HepG2 (cell line): Measurements from ENCODE around the gene PPFIA2. TPM values are rescaled to one million over a fixed set of nuclear protein-coding genes. Genes with fewer than 3 reads are reported as not detected.

Experiments
- ATAC-seq: fragments of 200-7000 bp; cut with Tn5 transposase; 3 replicates; pipeline ENCODE4 v1.9.1; 2020; ENCODE audit warnings: mild to moderate bottlenecking, moderate library complexity
- BruUV-seq: library from RNA; stranded (reverse); fragments of 400-500 nt; replicated peaks from 2 replicates; lab custom pipeline; 2021; lab: Mats Ljungman, UMichigan
- CTCF ChIA-PET: fragments of 300-600 bp; formaldehyde crosslinking; extraction: SDS; loops from one replicate; lab custom pipeline; 2021; ENCODE audit warnings: low total read pairs, inconsistent platforms, low intra/inter-chr PET ratio; lab: Yijun Ruan, JAX
- POLR2A ChIA-PET: fragments of 350-600 bp; sonication (Branson Sonifier 250); formaldehyde crosslinking; loops from one replicate; lab custom pipeline; 2020; ENCODE audit warnings: antibody characterized with exemption, inconsistent platforms; lab: Yijun Ruan, JAX
- DNase-seq: peaks from one replicate; pipeline ENCODE4 v3.0.0-alpha.2; 2015; ENCODE audit warnings: low spot score
- FAIRE-seq: peaks from 3 replicates; lab custom pipeline; 2011; peaks lifted over from hg19 to GRCh38; lab: Jason Lieb, UNC
- H2AFZ ChIP-seq: one replicate; pipeline ENCODE4 v1.6.1; 2011; ENCODE audit warnings: low read length, inconsistent platforms
- H3K27ac ChIP-seq: fragments of 300-600 bp; 3 replicates; pipeline ENCODE4 v1.8.0; 2011; ENCODE audit warnings: mixed run types, mild to moderate bottlenecking, mixed read lengths, low read length, inconsistent platforms; ENCODE audit not compliant: insufficient read depth; ENCODE audit errors: extremely low read length
- H3K27me3 ChIP-seq, 2 experiments: fragments of 200-600 bp in 1 of 2; 2 replicates in 1 of 2; 3 replicates in 1 of 2; pipeline versions ENCODE4 v1.6.0 to v1.8.0; 2011; ENCODE audit warnings: low read length in 2 of 2, mild to moderate bottlenecking in 2 of 2, moderate library complexity in 2 of 2, inconsistent platforms in 1 of 2; ENCODE audit not compliant: insufficient read depth in 2 of 2, control insufficient read depth in 1 of 2
- H3K36me3 ChIP-seq, 2 experiments: fragments of 200-600 bp in 1 of 2; replicated peaks in 1 of 2; 2 replicates in 1 of 2; 3 replicates in 1 of 2; pipeline versions ENCODE4 v1.5.1 to v1.8.0; 2011; ENCODE audit warnings: low read length in 2 of 2, inconsistent platforms in 1 of 2; ENCODE audit not compliant: insufficient read depth in 2 of 2, control insufficient read depth in 1 of 2
- H3K4me1 ChIP-seq: 2 replicates; pipeline ENCODE4 v1.5.1; 2012; ENCODE audit warnings: low read length, inconsistent platforms; ENCODE audit not compliant: insufficient read depth
- H3K4me2 ChIP-seq: 2 replicates; pipeline ENCODE4 v1.6.0; 2011; ENCODE audit warnings: low read depth, low read length, inconsistent platforms
- H3K4me3 ChIP-seq, 3 experiments: fragments of 200-600 bp in 1 of 3; sonication (generic), shearing (Covaris generic) in 1 of 3; replicated peaks in 1 of 3; 2 replicates each; pipeline ENCODE4 v1.5.1; 2011 to 2016; ENCODE audit warnings: low read length in 3 of 3, inconsistent platforms in 2 of 3, low read depth in 2 of 3, mild to moderate bottlenecking in 2 of 3, control low read depth in 1 of 3, mixed read lengths in 1 of 3; ENCODE audit not compliant: insufficient read depth in 1 of 3
- H3K79me2 ChIP-seq: one replicate; pipeline ENCODE4 v1.6.1; 2011; ENCODE audit warnings: low read length, inconsistent platforms; ENCODE audit not compliant: insufficient read depth
- H3K9ac ChIP-seq: 2 replicates; pipeline ENCODE4 v1.6.0; 2011; ENCODE audit warnings: mild to moderate bottlenecking, low read depth, low read length, inconsistent platforms; ENCODE audit not compliant: insufficient read depth
- H3K9me3 ChIP-seq: 2 replicates; pipeline ENCODE4 v1.5.1; 2012; ENCODE audit warnings: mild to moderate bottlenecking, low read length
- H4K20me1 ChIP-seq: 2 replicates; pipeline ENCODE4 v1.6.0; 2011; ENCODE audit warnings: inconsistent platforms, mild to moderate bottlenecking, low read length, moderate library complexity; ENCODE audit not compliant: insufficient read depth
- ATF1 ChIP-seq: IDR thresholded peaks from 2 replicates; pipeline ENCODE4 v1.6.1; 2016; ENCODE audit warnings: mild to moderate bottlenecking, control low read depth
- ATF6 ChIP-seq: sonication (generic); formaldehyde crosslinking; conservative IDR thresholded peaks from 2 replicates; pipeline ENCODE4 v1.4.0; 2020; ENCODE audit warnings: missing genetic modification reagents
- CCAR2 ChIP-seq: fragments of 200-400 bp; formaldehyde crosslinking; optimal IDR thresholded peaks from 2 replicates; pipeline ENCODE3; 2018; ENCODE audit warnings: low read depth, mild to moderate bottlenecking, low read length, moderate library complexity
- GLMP ChIP-seq: sonication (generic); formaldehyde crosslinking; IDR thresholded peaks from 2 replicates; pipeline ENCODE4 v1.9.0; 2021; ENCODE audit warnings: missing genetic modification reagents, mild to moderate bottlenecking, borderline replicate concordance
- HMG20B ChIP-seq: conservative IDR thresholded peaks from 2 replicates; pipeline ENCODE4 v1.6.1; 2016; ENCODE audit warnings: missing genetic modification reagents, missing compliant biosample characterization
- HOXD1 ChIP-seq: sonication (generic); formaldehyde crosslinking; IDR thresholded peaks from 2 replicates; pipeline ENCODE4 v1.5.0; 2020; ENCODE audit warnings: missing genetic modification reagents
- KDM1A ChIP-seq: IDR thresholded peaks from 2 replicates; pipeline ENCODE4 v1.6.1; 2016; ENCODE audit warnings: missing compliant biosample characterization
- NCOA2 ChIP-seq: sonication (generic); formaldehyde crosslinking; IDR thresholded peaks from 2 replicates; pipeline ENCODE4 v1.8.0; 2022; ENCODE audit warnings: inconsistent platforms
- NR0B2 ChIP-seq: sonication (generic); formaldehyde crosslinking; IDR thresholded peaks from 2 replicates; pipeline ENCODE4 v1.4.0; 2020; ENCODE audit warnings: mild to moderate bottlenecking, missing genetic modification reagents
- PLRG1 ChIP-seq: fragments of 450-650 bp; conservative IDR thresholded peaks from 2 replicates; pipeline ENCODE4 v1.6.1; 2016
- RAD51 ChIP-seq: fragments of 450-650 bp; IDR thresholded peaks from 2 replicates; pipeline ENCODE4 v1.6.1; 2016; ENCODE audit warnings: borderline replicate concordance
- SAFB2 ChIP-seq: sonication (generic); formaldehyde crosslinking; IDR thresholded peaks from 2 replicates; pipeline ENCODE4 v1.5.1; 2020; ENCODE audit warnings: missing genetic modification reagents, low read depth, mild to moderate bottlenecking, borderline replicate concordance
- SMAD9 ChIP-seq: sonication (generic); formaldehyde crosslinking; IDR thresholded peaks from 2 replicates; pipeline ENCODE4 v1.5.1; 2020; ENCODE audit warnings: mild to moderate bottlenecking, missing genetic modification reagents
- TEF ChIP-seq: sonication (generic); formaldehyde crosslinking; IDR thresholded peaks from 2 replicates; pipeline ENCODE4 v1.5.0; 2020; ENCODE audit warnings: missing genetic modification reagents
- THAP11 ChIP-seq: IDR thresholded peaks from 2 replicates; pipeline ENCODE4 v1.6.1; 2016; ENCODE audit warnings: missing biosample characterization, missing genetic modification reagents
- U2AF1 ChIP-seq: fragments of 200-400 bp; formaldehyde crosslinking; optimal IDR thresholded peaks from 2 replicates; pipeline ENCODE3; 2017; ENCODE audit warnings: mild to moderate bottlenecking, low read depth, low read length
- XRCC5 ChIP-seq: fragments of 200-400 bp; formaldehyde crosslinking; optimal IDR thresholded peaks from 2 replicates; pipeline ENCODE3; 2017; ENCODE audit warnings: mild to moderate bottlenecking, low read length
- ZNF24 ChIP-seq: fragments of 450-650 bp; IDR thresholded peaks from 2 replicates; pipeline ENCODE4 v1.6.1; 2017; ENCODE audit warnings: antibody characterized with exemption, mild to moderate bottlenecking
- ZNF576 ChIP-seq: sonication (generic); formaldehyde crosslinking; IDR thresholded peaks from 2 replicates; pipeline ENCODE4 v1.4.0; 2020; ENCODE audit warnings: mild to moderate bottlenecking, missing genetic modification reagents
- ZNF672 ChIP-seq: sonication (generic); formaldehyde crosslinking; IDR thresholded peaks from 2 replicates; pipeline ENCODE4 v1.8.1; 2022; ENCODE audit warnings: missing genetic modification reagents
- ZNF746 ChIP-seq: sonication (generic); formaldehyde crosslinking; IDR thresholded peaks from 2 replicates; pipeline ENCODE4 v1.8.0; 2022; ENCODE audit warnings: mild to moderate bottlenecking, missing genetic modification reagents
- ZNF879 ChIP-seq: sonication (generic); formaldehyde crosslinking; IDR thresholded peaks from 2 replicates; pipeline ENCODE4 v1.8.1; 2023; ENCODE audit warnings: missing genetic modification reagents
- ZSCAN9 ChIP-seq: IDR thresholded peaks from 2 replicates; pipeline ENCODE4 v1.6.1; 2016; ENCODE audit warnings: borderline replicate concordance
- WGBS: methylation state at CpG from one replicate; pipeline ENCODE4 v1.1.6; 2017; ENCODE audit warnings: low lambda C conversion rate; 5-methylcytosine and 5-hydroxymethylcytosine counted together
- in situ Hi-C: cut with HindIII; loops from 2 replicates; pipeline ENCODE4 v1.10.0; 2017; ENCODE audit warnings: low pct_unique_long_range_greater_than_20kb; ENCODE audit not compliant: extremely low pct_ligation_motif_present
- intact Hi-C: fragments of 100-400 bp; cut with micrococcal nuclease; formaldehyde crosslinking; loops from one replicate; pipeline ENCODE4 v1.10.0; 2022; ENCODE audit not compliant: unreplicated experiment
- polyA plus RNA-seq, 8 experiments: library from polyadenylated mRNA; depleted of rRNA in 3 of 8; stranded (reverse) in 7 of 8; unstranded in 1 of 8; fragments of >200 nt; fragmentation: Illumina TruSeq in 4 of 8; extraction: Trizol in 4 of 8; gene quantifications; 2 replicates each; pipeline versions ENCODE4 v1.2.1 to v1.2.3, GENCODE V29; 2011 to 2016; ENCODE audit warnings: low read depth in 4 of 8, missing spikeins in 1 of 8, mixed read lengths in 1 of 8; ENCODE audit not compliant: insufficient read depth in 1 of 8
- total RNA-seq, 5 experiments: library from RNA; depleted of rRNA; stranded (reverse); fragments of >200 nt; fragmentation: Illumina TruSeq; extraction: Trizol; gene quantifications; 2 replicates each; pipeline ENCODE4 v1.2.3, GENCODE V29; 2016; ENCODE audit warnings: low read depth in 1 of 5

Gene PPFIA2
- total and polyA plus RNA-seq, 2 of the 13 experiments (the other 11 are each of a cell fraction or from before 2014, with no cell fraction given) = 0.05 TPM; not detected in 1

GRCh38 chr12:81249976-81250375 is 509.2 kb downstream of the PPFIA2 start (continued):
- TF ChIP-seq TEF (no peak), ZSCAN9 (CRISPR knock-in tag) (no peak), GLMP (no peak), ZNF576 (no peak), RAD51 (no peak), NCOA2 (CRISPR knock-in tag) (no peak)

GRCh38 chr12:81245907-81246570 is 513.1 kb downstream of the PPFIA2 start:
- H3K36me3 ChIP-seq = peaks cover 1 to 16% of the 10 kb centered on the region in 2 experiments; a peak in 2 of 5 replicates
- no peak overlapping the region for H3K4me2 ChIP-seq
- no peaks in the 10 kb centered on the region for H3K4me1 ChIP-seq
- H3K27ac ChIP-seq = no peak overlapping the region
- CTCF ChIA-PET = no interaction called here
- no peaks in the 10 kb centered on the region for H3K79me2 ChIP-seq
- DNase-seq (no peak), ATAC-seq (peak; percentile 41), FAIRE-seq (no peak)
- WGBS = 93% methylated on average over 3 of the region's 4 CpGs
- H4K20me1 ChIP-seq = no peaks in the 10 kb centered on the region
- POLR2A ChIA-PET = no interaction called here
- no peaks in the 10 kb centered on the region for H3K9me3 ChIP-seq
- in situ Hi-C loops = no loop called here
- intact Hi-C loops = no loop called here
- H3K27me3 ChIP-seq = no peaks in the 10 kb centered on the region
- no peak overlapping the region for H3K9ac ChIP-seq
- BruUV-seq = no TSS peak
- H2AFZ ChIP-seq = no peak overlapping the region
- no peak overlapping the region for H3K4me3 ChIP-seq
- TF ChIP-seq ZNF879 (no peak), HMG20B (CRISPR knock-in tag) (no peak), PLRG1 (no peak), CCAR2 (no peak), ATF6 (CRISPR knock-in tag) (no peak), KDM1A (CRISPR knock-in tag) (no peak), ATF1 (no peak), SMAD9 (CRISPR knock-in tag) (no peak), HOXD1 (CRISPR knock-in tag) (no peak), SAFB2 (CRISPR knock-in tag) (no peak), U2AF1 (no peak), ZNF24 (no peak), ZNF672 (CRISPR knock-in tag) (no peak), NR0B2 (CRISPR knock-in tag) (no peak), THAP11 (CRISPR knock-in tag) (no peak), ZNF746 (CRISPR knock-in tag) (no peak), XRCC5 (no peak)
